B cell (primary cell): ENCODE data around the gene DNAJC3. TPM values are rescaled to one million over a fixed set of nuclear protein-coding genes. Genes with fewer than 3 reads are reported as not detected.

ENCODE experiments used
- ATAC-seq: fragments of 200-7000 bp; cut with Tn5 transposase; one replicate; pipeline ENCODE4 v1.10.0; 2021; ENCODE audit warnings: low read depth, mild to moderate bottlenecking, moderate number of reproducible peaks, moderate library complexity
- CTCF ChIA-PET: fragments of 350-600 bp; sonication (Branson Sonifier 250); formaldehyde crosslinking; loops from one replicate; lab custom pipeline; 2021; ENCODE audit warnings: antibody characterized with exemption, inconsistent platforms; lab: Charles Lee
- POLR2A ChIA-PET: fragments of 350-600 bp; sonication (Branson Sonifier 250); formaldehyde crosslinking; loops from one replicate; lab custom pipeline; 2021; ENCODE audit warnings: antibody characterized with exemption; lab: Charles Lee
- DNase-seq: peaks from one replicate; pipeline ENCODE4 v3.0.0; 2013
- H2AFZ ChIP-seq: 2 replicates; pipeline ENCODE4 v1.6.1; 2012; ENCODE audit warnings: mild to moderate bottlenecking, low read depth, low read length; ENCODE audit not compliant: insufficient read depth, poor library complexity, severe bottlenecking
- H3K27ac ChIP-seq, 2 donors: 1 replicate in 1 of 2; 2 replicates in 1 of 2; pipeline ENCODE4 v1.5.1; 2012 to 2013; ENCODE audit warnings: low read length in 2 of 2, mild to moderate bottlenecking in 2 of 2, moderate library complexity in 1 of 2
- H3K27me3 ChIP-seq, 4 experiments: fragments of 200-600 bp in 1 of 4; sonication (generic) in 1 of 4; replicated peaks in 1 of 4; 1 replicate in 2 of 4; 2 replicates in 2 of 4; pipeline versions ENCODE4 v1.6.1 to v1.7.0; 2013 to 2016; ENCODE audit warnings: low read length in 3 of 4, mild to moderate bottlenecking in 2 of 4, mixed read lengths in 1 of 4, moderate library complexity in 1 of 4; ENCODE audit not compliant: insufficient read depth in 4 of 4, control insufficient read depth in 3 of 4; ENCODE audit errors: control extremely low read depth in 1 of 4
- H3K36me3 ChIP-seq, 2 experiments: replicated peaks in 1 of 2; 1 replicate in 1 of 2; 2 replicates in 1 of 2; pipeline versions ENCODE4 v1.6.1 to v1.7.1; 2013; ENCODE audit warnings: low read length in 1 of 2; ENCODE audit not compliant: insufficient read depth in 2 of 2, control insufficient read depth in 1 of 2; ENCODE audit errors: control extremely low read depth in 1 of 2, extremely low read depth in 1 of 2
- H3K4me1 ChIP-seq, 2 donors: fragments of 200-600 bp in 1 of 2; sonication (generic) in 1 of 2; 1 replicate in 1 of 2; 2 replicates in 1 of 2; pipeline versions ENCODE4 v1.5.1 to v1.6.1; 2013 to 2017; ENCODE audit warnings: low read length in 2 of 2; ENCODE audit not compliant: control insufficient read depth in 2 of 2, insufficient read depth in 2 of 2
- H3K4me2 ChIP-seq: replicated peaks from 2 replicates; pipeline ENCODE3; 2012; ENCODE audit warnings: mild to moderate bottlenecking, low read depth, low read length; ENCODE audit not compliant: poor library complexity, severe bottlenecking
- H3K4me3 ChIP-seq, 5 experiments: fragments of 200-600 bp in 1 of 5; sonication (generic) in 1 of 5; 1 replicate in 3 of 5; 2 replicates in 2 of 5; pipeline versions ENCODE4 v1.5.1 to v1.7.0; 2011 to 2016; ENCODE audit warnings: low read length in 4 of 5, mild to moderate bottlenecking in 4 of 5, low read depth in 2 of 5, control low read depth in 1 of 5, moderate library complexity in 1 of 5; ENCODE audit not compliant: insufficient read depth in 1 of 5; ENCODE audit errors: control extremely low read depth in 1 of 5, extremely low read depth in 1 of 5
- H3K79me2 ChIP-seq: fragments of 200-600 bp; sonication (generic); one replicate; pipeline ENCODE4 v1.6.0; 2016; ENCODE audit warnings: low read length; ENCODE audit not compliant: control insufficient read depth, insufficient read depth
- H3K9ac ChIP-seq: fragments of 200-600 bp; sonication (generic); 2 replicates; pipeline ENCODE4 v1.6.1; 2017; ENCODE audit warnings: mild to moderate bottlenecking, low read length, moderate library complexity
- H3K9me3 ChIP-seq, 3 donors: one replicate each; pipeline versions ENCODE4 v1.6.1 to v1.7.1; 2013; ENCODE audit warnings: low read length in 2 of 3; ENCODE audit not compliant: control insufficient read depth in 2 of 3, insufficient read depth in 1 of 3; ENCODE audit errors: control extremely low read depth in 1 of 3
- H4K20me1 ChIP-seq: 2 replicates; pipeline ENCODE4 v1.6.0; 2012; ENCODE audit warnings: mild to moderate bottlenecking, low read length; ENCODE audit not compliant: insufficient read depth, control insufficient read depth, poor library complexity, severe bottlenecking
- H3K27ac Mint-ChIP-seq: one replicate; pipeline ENCODE4 v1.8.0; 2021; ENCODE audit warnings: mixed read lengths
- H3K27me3 Mint-ChIP-seq: one replicate; pipeline ENCODE4 v1.8.0; 2021; ENCODE audit warnings: mixed read lengths
- H3K4me1 Mint-ChIP-seq: one replicate; pipeline ENCODE4 v1.8.0; 2021; ENCODE audit warnings: mixed read lengths
- H3K4me3 Mint-ChIP-seq: one replicate; pipeline ENCODE4 v1.8.0; 2021; ENCODE audit warnings: mixed read lengths
- H3K9me3 Mint-ChIP-seq: one replicate; pipeline ENCODE4 v1.8.0; 2022; ENCODE audit warnings: mixed read lengths; ENCODE audit not compliant: insufficient read depth
- EZH2 ChIP-seq: IDR thresholded peaks from 2 replicates; pipeline ENCODE4 v1.6.1; 2012; ENCODE audit warnings: borderline replicate concordance, low read depth, mild to moderate bottlenecking, moderate library complexity, low read length; ENCODE audit not compliant: insufficient read depth, poor library complexity, severe bottlenecking
- WGBS: methylation state at CpG from one replicate; pipeline ENCODE4 v1.1.5; 2013; ENCODE audit warnings: missing lambda C conversion rate; ENCODE audit not compliant: insufficient coverage; 5-methylcytosine and 5-hydroxymethylcytosine counted together
- intact Hi-C: fragments of 100-400 bp; cut with micrococcal nuclease; formaldehyde crosslinking; loops from one replicate; pipeline ENCODE4 v1.10.0; 2022
- polyA plus RNA-seq: library from polyadenylated mRNA; depleted of rRNA; stranded (reverse); fragments of >200 nt; gene quantifications from 2 replicates; pipeline ENCODE4 v1.2.3, GENCODE V29; 2012
- total RNA-seq, 2 donors: library from RNA; stranded (reverse); fragments of 120-200 nt in 1 of 2; gene quantifications; 1 replicate in 1 of 2; 2 replicates in 1 of 2; pipeline versions ENCODE4 v1.2.3 to v1.2.4, GENCODE V29; 2013 to 2022
- TF ChIP-seq, protein P1 (sequence below): fragments of 200-600 bp; IDR thresholded peaks from one replicate; pipeline ENCODE4 v1.8.0; 2022; ENCODE audit warnings: antibody characterized with exemption, mild to moderate bottlenecking

Gene DNAJC3
- total and polyA plus RNA-seq, 2 donors (not counting 1 experiment from before 2014, with no cell fraction given), result 2.8 to 12.1 TPM

- WGBS, result 25% methylated on average over 1 of the region's 3 CpGs
- no peak for DNase-seq
- Histone ChIP-seq H3K27me3 (peaks cover 0 to 2% (median 0%) of the 10 kb centered on the region in 4 experiments), H3K79me2 (no peaks in the 10 kb centered on the region), H3K9me3 (peaks cover 0 to 2% (median 0%) of the 10 kb centered on the region in 3 donors), H3K9ac (no peak overlapping the region), H3K36me3 (no peaks in the 10 kb centered on the region), H4K20me1 (no peaks in the 10 kb centered on the region), H3K4me1 (no peaks in the 10 kb centered on the region), H3K4me3 (no peak overlapping the region), H3K4me2 (no peak overlapping the region), H2AFZ (no peak overlapping the region), H3K27ac (no peak overlapping the region)
- H3K27me3 Mint-ChIP-seq, result peaks cover 7% of the 10 kb centered on the region
- intact Hi-C loops, result no loop called here
- no peak overlapping the region for H3K27ac Mint-ChIP-seq
- H3K4me3 Mint-ChIP-seq, result no peak overlapping the region
- CTCF ChIA-PET, result no interaction called here
- POLR2A ChIA-PET, result no interaction called here
- H3K4me1 Mint-ChIP-seq, result no peaks in the 10 kb centered on the region
- no peaks in the 10 kb centered on the region for H3K9me3 Mint-ChIP-seq
- TF ChIP-seq, protein P1, sequence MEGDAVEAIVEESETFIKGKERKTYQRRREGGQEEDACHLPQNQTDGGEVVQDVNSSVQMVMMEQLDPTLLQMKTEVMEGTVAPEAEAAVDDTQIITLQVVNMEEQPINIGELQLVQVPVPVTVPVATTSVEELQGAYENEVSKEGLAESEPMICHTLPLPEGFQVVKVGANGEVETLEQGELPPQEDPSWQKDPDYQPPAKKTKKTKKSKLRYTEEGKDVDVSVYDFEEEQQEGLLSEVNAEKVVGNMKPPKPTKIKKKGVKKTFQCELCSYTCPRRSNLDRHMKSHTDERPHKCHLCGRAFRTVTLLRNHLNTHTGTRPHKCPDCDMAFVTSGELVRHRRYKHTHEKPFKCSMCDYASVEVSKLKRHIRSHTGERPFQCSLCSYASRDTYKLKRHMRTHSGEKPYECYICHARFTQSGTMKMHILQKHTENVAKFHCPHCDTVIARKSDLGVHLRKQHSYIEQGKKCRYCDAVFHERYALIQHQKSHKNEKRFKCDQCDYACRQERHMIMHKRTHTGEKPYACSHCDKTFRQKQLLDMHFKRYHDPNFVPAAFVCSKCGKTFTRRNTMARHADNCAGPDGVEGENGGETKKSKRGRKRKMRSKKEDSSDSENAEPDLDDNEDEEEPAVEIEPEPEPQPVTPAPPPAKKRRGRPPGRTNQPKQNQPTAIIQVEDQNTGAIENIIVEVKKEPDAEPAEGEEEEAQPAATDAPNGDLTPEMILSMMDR, result no peak
- no peak for TF ChIP-seq EZH2
- no peak for ATAC-seq
Measured at GRCh38 chr13:95656386-95657015, 20.4 kb upstream of the DNAJC3 start.

DNA sequence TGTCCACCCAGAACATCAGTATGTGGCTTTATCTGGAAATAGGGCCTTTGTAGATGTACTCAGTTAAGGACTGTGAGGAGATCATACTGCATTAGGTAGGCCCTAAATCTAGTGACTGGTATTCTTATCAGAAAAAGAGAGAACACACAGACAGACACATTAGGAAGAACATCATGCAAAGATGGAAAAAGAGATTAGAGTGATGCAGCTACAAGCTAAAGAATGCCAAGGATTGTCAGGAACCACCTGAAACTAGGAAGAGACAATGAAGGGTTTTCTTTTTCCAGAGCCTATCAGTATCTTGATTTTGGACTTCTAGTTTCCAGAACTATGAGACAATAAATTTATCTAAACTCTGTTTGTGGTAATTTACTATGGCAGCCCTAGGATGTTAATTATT lies 17.4 kb upstream of the DNAJC3 start:
- no peaks in the 10 kb centered on the region for H3K36me3 ChIP-seq
- H3K9me3 ChIP-seq, result peaks cover 0 to 5% (median 3%) of the 10 kb centered on the region in 3 donors
- H4K20me1 ChIP-seq, result no peaks in the 10 kb centered on the region
- no peak overlapping the region for H3K4me3 ChIP-seq
- Mint-ChIP-seq H3K4me1 (no peaks in the 10 kb centered on the region), H3K4me3 (no peak overlapping the region), H3K27me3 (peaks cover 16% of the 10 kb centered on the region), H3K27ac (no peak overlapping the region), H3K9me3 (peaks cover 4% of the 10 kb centered on the region)
- H3K27me3 ChIP-seq, result no peaks in the 10 kb centered on the region
- no peak overlapping the region for H2AFZ ChIP-seq
- intact Hi-C loops, result no loop called here
- H3K4me2 ChIP-seq, result no peak overlapping the region
- CTCF ChIA-PET, result interaction anchor here (1.9 kb wide), 1 partner anchor 174 kb away, joined by 8 read pairs; no protein-coding TSS in a partner anchor
- H3K79me2 ChIP-seq, result no peaks in the 10 kb centered on the region
- no peaks in the 10 kb centered on the region for H3K4me1 ChIP-seq
- ATAC-seq, result no peak
- TF ChIP-seq EZH2, result no peak
- TF ChIP-seq, protein P1, result no peak
- no peak overlapping the region for H3K9ac ChIP-seq
- DNase-seq, result no peak
- POLR2A ChIA-PET, result no interaction called here
- no peak overlapping the region for H3K27ac ChIP-seq
